ENCODE measurements around the gene MSH5.

Gene MSH5

GRCh38 chr6:31761343-31761742 is 21.5 kb downstream of the MSH5 start:
- peaks cover 12% of the 10 kb centered on the region for H3K4me1 ChIP-seq (ENCODE audit: insufficient read depth, low read length, poor library complexity, severe bottlenecking)
- no peaks in the 10 kb centered on the region for H3K27me3 ChIP-seq (ENCODE audit: insufficient read depth, low read length, poor library complexity, severe bottlenecking)
- no peaks in the 10 kb centered on the region for H3K79me2 ChIP-seq (ENCODE audit: insufficient read depth, low read length)
- no peak overlapping the region for H2AFZ ChIP-seq (ENCODE audit: low read length)
- H4K20me1 ChIP-seq (ENCODE audit: insufficient read depth, low read length, poor library complexity, severe bottlenecking) = no peaks in the 10 kb centered on the region
- H3K9me3 ChIP-seq (ENCODE audit: insufficient read depth, low read depth, low read length) = no peaks in the 10 kb centered on the region
- no peaks in the 10 kb centered on the region for H3K9me2 ChIP-seq (replicated peaks; ENCODE audit: low read depth, low read length)
- H3K4me3 ChIP-seq (ENCODE audit: low read length, poor library complexity, severe bottlenecking) = no peak overlapping the region
- H3K4me2 ChIP-seq (ENCODE audit: low read depth, low read length, poor library complexity, severe bottlenecking) = no peak overlapping the region
- no peaks in the 10 kb centered on the region; the same call in 1 of the 2 replicates for H3K36me3 ChIP-seq (ENCODE audit: insufficient read depth, low read length)
- H3F3A ChIP-seq (ENCODE audit: low read depth) = no peaks in the 10 kb centered on the region
- H3K9ac ChIP-seq (ENCODE audit: low read depth, low read length, poor library complexity, severe bottlenecking) = no peak overlapping the region
- TF ChIP-seq CTCF (conservative IDR thresholded peaks at IDR 0.05; ENCODE audit: low read length) (no peak), EZH2phosphoT487 (IDR thresholded peaks at IDR 0.05; ENCODE audit: borderline replicate concordance) (no peak)

- no peaks in the 10 kb centered on the region for H4K20me1 ChIP-seq (ENCODE audit: insufficient read depth, low read length, poor library complexity, severe bottlenecking)
- no peak within 1 kb of the TSS for H3K9ac ChIP-seq (ENCODE audit: low read depth, low read length, poor library complexity, severe bottlenecking)
- H3K4me2 ChIP-seq (ENCODE audit: low read depth, low read length, poor library complexity, severe bottlenecking) = no peak within 1 kb of the TSS
- H3K79me2 ChIP-seq (ENCODE audit: insufficient read depth, low read length) = no peaks in the 10 kb centered on the region
- H3K9me2 ChIP-seq (replicated peaks; ENCODE audit: low read depth, low read length) = no peaks in the 10 kb centered on the region
- no peaks in the 10 kb centered on the region for H3K27me3 ChIP-seq (ENCODE audit: insufficient read depth, low read length, poor library complexity, severe bottlenecking)
- no peaks in the 10 kb centered on the region for H3K9me3 ChIP-seq (ENCODE audit: insufficient read depth, low read depth, low read length)
- H2AFZ ChIP-seq (ENCODE audit: low read length) = no peak within 1 kb of the TSS
- no peaks in the 10 kb centered on the region for H3F3A ChIP-seq (ENCODE audit: low read depth)
- H3K4me1 ChIP-seq (ENCODE audit: insufficient read depth, low read length, poor library complexity, severe bottlenecking) = peaks cover 12% of the 10 kb centered on the region
- TF ChIP-seq EZH2phosphoT487 (IDR thresholded peaks at IDR 0.05; ENCODE audit: borderline replicate concordance) (no peak), CTCF (conservative IDR thresholded peaks at IDR 0.05; ENCODE audit: low read length) (no peak)
- no peak within 1 kb of the TSS for H3K4me3 ChIP-seq (ENCODE audit: low read length, poor library complexity, severe bottlenecking)
- H3K36me3 ChIP-seq (ENCODE audit: insufficient read depth, low read length) = no peaks in the 10 kb centered on the region; the same call in 1 of the 2 replicates
Observed at GRCh38 chr6:31762356-31762755, 22.6 kb downstream of the MSH5 start, which contains the start of gene SAPCD1. TSS of gene SAPCD1 (plus strand) at chr6:31762656. CDS start at chr6:31763055, 399 bp downstream.

GRCh38 chr6:31762878-31763618 is 23.2 kb downstream of the MSH5 start:
- H3K4me1 ChIP-seq (ENCODE audit: insufficient read depth, low read length, poor library complexity, severe bottlenecking) = peaks cover 12% of the 10 kb centered on the region
- H4K20me1 ChIP-seq (ENCODE audit: insufficient read depth, low read length, poor library complexity, severe bottlenecking) = no peaks in the 10 kb centered on the region
- no peak overlapping the region for H3K9ac ChIP-seq (ENCODE audit: low read depth, low read length, poor library complexity, severe bottlenecking)
- no peaks in the 10 kb centered on the region for H3F3A ChIP-seq (ENCODE audit: low read depth)
- H3K27me3 ChIP-seq (ENCODE audit: insufficient read depth, low read length, poor library complexity, severe bottlenecking) = no peaks in the 10 kb centered on the region
- no peaks in the 10 kb centered on the region for H3K9me3 ChIP-seq (ENCODE audit: insufficient read depth, low read depth, low read length)
- no peaks in the 10 kb centered on the region; the same call in 1 of the 2 replicates for H3K36me3 ChIP-seq (ENCODE audit: insufficient read depth, low read length)
- no peak overlapping the region for H3K4me3 ChIP-seq (ENCODE audit: low read length, poor library complexity, severe bottlenecking)
- TF ChIP-seq EZH2phosphoT487 (IDR thresholded peaks at IDR 0.05; ENCODE audit: borderline replicate concordance) = no peak
- TF ChIP-seq CTCF (conservative IDR thresholded peaks at IDR 0.05; ENCODE audit: low read length) = no peak
- no peak overlapping the region for H2AFZ ChIP-seq (ENCODE audit: low read length)
- H3K9me2 ChIP-seq (replicated peaks; ENCODE audit: low read depth, low read length) = no peaks in the 10 kb centered on the region
- H3K79me2 ChIP-seq (ENCODE audit: insufficient read depth, low read length) = no peaks in the 10 kb centered on the region
- H3K4me2 ChIP-seq (ENCODE audit: low read depth, low read length, poor library complexity, severe bottlenecking) = no peak overlapping the region

Data from Loucy (cell line).